Glutamatergic neuron (in vitro differentiated cells): ENCODE measurements around the gene PAPOLA. TPM values are rescaled to one million over a fixed set of nuclear protein-coding genes. Genes with fewer than 3 reads are reported as not detected.

Experiments
- DNase-seq: peaks from one replicate; pipeline ENCODE4 v3.0.0; 2022
- H3K27ac Mint-ChIP-seq: one replicate; pipeline ENCODE4 v1.8.0; 2020; ENCODE audit warnings: mild to moderate bottlenecking, mixed read lengths, inconsistent platforms; ENCODE audit not compliant: unreplicated experiment
- H3K27me3 Mint-ChIP-seq: one replicate; pipeline ENCODE4 v1.8.0; 2020; ENCODE audit warnings: mild to moderate bottlenecking, moderate library complexity, mixed read lengths, inconsistent platforms; ENCODE audit not compliant: unreplicated experiment
- H3K36me3 Mint-ChIP-seq: one replicate; pipeline ENCODE4 v1.8.0; 2020; ENCODE audit warnings: mild to moderate bottlenecking, mixed read lengths, inconsistent platforms; ENCODE audit not compliant: unreplicated experiment
- H3K4me1 Mint-ChIP-seq: one replicate; pipeline ENCODE4 v1.8.0; 2020; ENCODE audit warnings: mild to moderate bottlenecking, low read depth, mixed read lengths, inconsistent platforms; ENCODE audit not compliant: unreplicated experiment
- H3K4me3 Mint-ChIP-seq: one replicate; pipeline ENCODE4 v1.8.0; 2020; ENCODE audit warnings: mild to moderate bottlenecking, mixed read lengths, inconsistent platforms; ENCODE audit not compliant: unreplicated experiment
- H3K9me3 Mint-ChIP-seq: one replicate; pipeline ENCODE4 v1.8.0; 2020; ENCODE audit warnings: mild to moderate bottlenecking, moderate library complexity, mixed read lengths, inconsistent platforms; ENCODE audit not compliant: unreplicated experiment
- CTCF ChIP-seq: fragments of 200-600 bp; sonication (generic); IDR thresholded peaks from one replicate; pipeline ENCODE4 v1.5.0; 2021; ENCODE audit not compliant: partially characterized antibody, unreplicated experiment
- total RNA-seq: library from RNA; stranded (reverse); fragmentation: NEBNext Ultra II Directional; extraction: Animal tissue kit (Norgen Biotek cat#: 25700); gene quantifications from one replicate; pipeline ENCODE4 v1.2.1, GENCODE V29; 2021; ENCODE audit not compliant: unreplicated experiment

Gene PAPOLA
- total RNA-seq, 1 donor from 2014 or later, result 169 TPM

GRCh38 chr14:96586056-96586455 is 83.9 kb downstream of the PAPOLA start:
- Mint-ChIP-seq H3K9me3 (peaks cover 6% of the 10 kb centered on the region), H3K27me3 (peaks cover 6% of the 10 kb centered on the region), H3K4me3 (peak overlapping the region; percentile 30), H3K27ac (peak overlapping the region; percentile 26), H3K36me3 (no peaks in the 10 kb centered on the region), H3K4me1 (peaks cover 58% of the 10 kb centered on the region)
- TF ChIP-seq CTCF, result no peak
- DNase-seq, result no peak

- Mint-ChIP-seq H3K4me1 (peaks cover 48% of the 10 kb centered on the region), H3K27ac (no peak overlapping the region), H3K4me3 (no peak overlapping the region), H3K36me3 (no peaks in the 10 kb centered on the region), H3K9me3 (peaks cover 6% of the 10 kb centered on the region), H3K27me3 (peaks cover 6% of the 10 kb centered on the region)
- TF ChIP-seq CTCF, result no peak
- DNase-seq, result no peak
Measured at GRCh38 chr14:96586921-96587822, 85.0 kb downstream of the PAPOLA start.

- Mint-ChIP-seq H3K4me3 (no peak overlapping the region), H3K36me3 (no peaks in the 10 kb centered on the region), H3K27me3 (peaks cover 6% of the 10 kb centered on the region), H3K27ac (peak overlapping the region; percentile 31), H3K9me3 (peaks cover 6% of the 10 kb centered on the region), H3K4me1 (peaks cover 43% of the 10 kb centered on the region)
- no peak for TF ChIP-seq CTCF
- no peak for DNase-seq
Measured at GRCh38 chr14:96587823-96588385, 85.7 kb downstream of the PAPOLA start.

GRCh38 chr14:96588410-96589257 is 86.5 kb downstream of the PAPOLA start:
- no peak for DNase-seq

More at GRCh38 chr14:96588410-96589257, 86.5 kb downstream of the PAPOLA start:
- H3K27me3 Mint-ChIP-seq, result peaks cover 4% of the 10 kb centered on the region
- H3K9me3 Mint-ChIP-seq, result peaks cover 6% of the 10 kb centered on the region
- no peaks in the 10 kb centered on the region for H3K36me3 Mint-ChIP-seq
- TF ChIP-seq CTCF, result no peak
- H3K4me3 Mint-ChIP-seq, result no peak overlapping the region
- H3K4me1 Mint-ChIP-seq, result peaks cover 37% of the 10 kb centered on the region
- H3K27ac Mint-ChIP-seq, result peak overlapping the region; percentile 31
